ENCODE results near the gene ALPK1.

DNA sequence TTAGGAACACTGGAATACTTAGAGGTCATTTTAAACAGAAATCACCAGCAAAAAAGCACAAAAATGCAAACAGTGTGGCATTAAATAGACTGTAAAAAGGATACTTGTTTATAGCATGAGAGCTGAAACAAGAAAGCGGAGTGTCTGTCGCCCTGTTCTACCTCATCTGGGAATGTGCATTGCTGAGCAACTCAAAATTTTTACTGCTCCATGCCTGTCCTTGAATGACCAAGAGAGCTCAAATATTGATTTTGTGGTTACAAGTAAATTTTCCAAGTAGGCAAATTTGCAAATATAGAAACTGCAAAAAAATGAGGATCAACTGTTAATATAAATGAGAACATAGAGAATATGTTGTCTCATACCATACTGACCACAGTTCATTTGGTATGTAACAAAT, 40.1 kb upstream of the ALPK1 start:
- TF ChIP-seq, protein P1, sequence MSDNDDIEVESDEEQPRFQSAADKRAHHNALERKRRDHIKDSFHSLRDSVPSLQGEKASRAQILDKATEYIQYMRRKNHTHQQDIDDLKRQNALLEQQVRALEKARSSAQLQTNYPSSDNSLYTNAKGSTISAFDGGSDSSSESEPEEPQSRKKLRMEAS (IDR thresholded peaks at IDR 0.05), result no peak
- TF ChIP-seq, protein P2, sequence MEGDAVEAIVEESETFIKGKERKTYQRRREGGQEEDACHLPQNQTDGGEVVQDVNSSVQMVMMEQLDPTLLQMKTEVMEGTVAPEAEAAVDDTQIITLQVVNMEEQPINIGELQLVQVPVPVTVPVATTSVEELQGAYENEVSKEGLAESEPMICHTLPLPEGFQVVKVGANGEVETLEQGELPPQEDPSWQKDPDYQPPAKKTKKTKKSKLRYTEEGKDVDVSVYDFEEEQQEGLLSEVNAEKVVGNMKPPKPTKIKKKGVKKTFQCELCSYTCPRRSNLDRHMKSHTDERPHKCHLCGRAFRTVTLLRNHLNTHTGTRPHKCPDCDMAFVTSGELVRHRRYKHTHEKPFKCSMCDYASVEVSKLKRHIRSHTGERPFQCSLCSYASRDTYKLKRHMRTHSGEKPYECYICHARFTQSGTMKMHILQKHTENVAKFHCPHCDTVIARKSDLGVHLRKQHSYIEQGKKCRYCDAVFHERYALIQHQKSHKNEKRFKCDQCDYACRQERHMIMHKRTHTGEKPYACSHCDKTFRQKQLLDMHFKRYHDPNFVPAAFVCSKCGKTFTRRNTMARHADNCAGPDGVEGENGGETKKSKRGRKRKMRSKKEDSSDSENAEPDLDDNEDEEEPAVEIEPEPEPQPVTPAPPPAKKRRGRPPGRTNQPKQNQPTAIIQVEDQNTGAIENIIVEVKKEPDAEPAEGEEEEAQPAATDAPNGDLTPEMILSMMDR (IDR thresholded peaks at IDR 0.05), result no peak
- TF ChIP-seq MAZ (IDR thresholded peaks at IDR 0.05; ENCODE audit: borderline replicate concordance, low read depth, low read length) (no peak), POLR2A (IDR thresholded peaks at IDR 0.05; ENCODE audit: low read length) (no peak), SMC3 (IDR thresholded peaks at IDR 0.05) (no peak), PBX3 (IDR thresholded peaks at IDR 0.05) (no peak), RCOR1 (IDR thresholded peaks at IDR 0.05; ENCODE audit: low read depth, low read length) (no peak)

Measured in A549 (cell line).